HG03280 (cell line): ENCODE measurements around the gene KCNJ12.

Source experiments
- ATAC-seq: cut with Tn5 transposase; IDR thresholded peaks from one replicate; pipeline ENCODE4 v1.9.1; 2021; ENCODE audit warnings: mild to moderate bottlenecking, moderate library complexity; ENCODE audit not compliant: unreplicated experiment

KCNJ12 gene

GRCh38 chr17:21463779-21464407 is 87.7 kb downstream of the KCNJ12 start:
- no peak for ATAC-seq

GRCh38 chr17:21464611-21465021 is 88.5 kb downstream of the KCNJ12 start:
- no peak for ATAC-seq

- no peak for ATAC-seq
Observed at GRCh38 chr17:21466550-21466949, 90.4 kb downstream of the KCNJ12 start.

- ATAC-seq, result no peak
Observed at GRCh38 chr17:21467196-21467595, 91.0 kb downstream of the KCNJ12 start.

- ATAC-seq, result no peak
Observed at GRCh38 chr17:21467739-21468490, 91.8 kb downstream of the KCNJ12 start.
